MM.1S (cell line): Measurements from ENCODE around the gene KCNJ15.

Source experiments
- CTCF ChIP-seq: fragments of 300-600 bp; sonication (generic); IDR thresholded peaks from 2 replicates; pipeline ENCODE4 v1.5.1; 2016; ENCODE audit warnings: antibody characterized with exemption, low read length, mixed read lengths
- EZH2 ChIP-seq: fragments of 300-600 bp; sonication (generic); optimal IDR thresholded peaks from 2 replicates; pipeline ENCODE3; 2017; ENCODE audit warnings: low read depth, mild to moderate bottlenecking, antibody characterized with exemption, low read length, mixed read lengths
- EZH2phosphoT487 ChIP-seq: fragments of 300-600 bp; sonication (generic); IDR thresholded peaks from 2 replicates; pipeline ENCODE4 v1.6.1; 2018; ENCODE audit warnings: antibody characterized with exemption, low read length

GRCh38 chr21:38333301-38334272, 76.8 kb downstream of the KCNJ15 start:
- TF ChIP-seq CTCF: peak; percentile 33
- no peak for TF ChIP-seq EZH2phosphoT487
- no peak for TF ChIP-seq EZH2
